ENCODE measurements around the gene TMEM132D. TPM values are rescaled to one million over a fixed set of nuclear protein-coding genes. Genes with fewer than 3 reads are reported as not detected.

The TMEM132D gene
- total RNA-seq, 2 donors from 2014 or later: not detected

DNA sequence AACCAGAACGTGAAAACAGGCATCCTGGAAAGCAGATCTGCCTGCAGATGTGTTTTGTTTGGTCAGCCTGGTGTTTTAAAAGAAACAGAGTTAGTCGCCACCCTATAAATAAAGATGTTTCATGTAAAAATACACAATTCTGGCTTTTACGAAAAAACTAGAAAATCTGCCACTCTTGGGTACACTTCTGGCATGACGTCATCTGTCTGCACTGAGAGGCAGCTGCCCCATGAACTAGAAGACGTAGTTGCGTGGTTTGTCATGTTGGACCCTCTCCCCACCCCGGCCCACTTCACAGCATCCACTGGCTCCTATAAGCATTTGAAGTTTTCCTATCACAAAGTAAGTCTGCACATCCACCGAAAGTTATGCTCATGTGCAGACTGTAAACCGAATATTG lies 658.1 kb downstream of the TMEM132D start:
- no peak for DNase-seq (ENCODE audit: low spot score)
- intact Hi-C loops (cut with DNase I): no loop called here

DNA sequence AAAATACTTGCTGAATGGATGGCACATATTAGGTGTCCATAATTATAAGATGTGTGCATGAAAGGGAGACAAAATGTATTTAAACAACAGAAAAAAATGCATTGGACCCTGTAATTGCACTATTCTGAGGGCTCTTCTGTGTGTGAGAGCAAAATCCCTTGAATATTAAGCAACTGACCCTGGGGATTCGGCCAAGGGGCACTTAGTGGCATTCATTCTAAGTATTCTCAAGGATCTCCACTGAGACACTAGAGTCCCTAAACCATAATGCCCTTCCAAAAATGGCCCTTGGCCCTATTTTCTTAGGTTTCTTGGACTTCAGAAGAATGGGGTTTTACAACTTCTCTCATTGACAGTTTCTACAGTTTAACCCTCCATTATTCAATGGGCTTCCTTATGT lies 662.0 kb downstream of the TMEM132D start:
- DNase-seq (ENCODE audit: low spot score): no peak
- intact Hi-C loops (cut with DNase I): no loop called here

DNA sequence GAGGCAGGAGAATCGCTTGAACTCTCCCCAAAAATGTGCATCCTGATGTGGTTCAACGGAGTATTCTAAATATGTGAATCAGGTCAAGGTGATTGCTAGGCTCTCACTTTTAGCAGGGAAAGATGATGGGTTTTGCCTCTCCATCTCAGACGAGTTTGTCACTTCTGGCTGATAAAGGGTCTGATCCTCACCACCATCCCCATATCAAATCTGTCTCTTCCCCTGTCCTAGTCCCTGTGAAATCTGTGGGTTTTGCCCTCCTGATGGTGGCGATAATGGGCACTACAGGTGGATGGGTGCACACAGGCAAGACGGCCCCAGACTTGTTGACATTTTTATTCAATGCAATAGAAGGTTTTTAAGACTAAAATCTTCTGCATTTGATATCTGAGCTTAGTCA lies 665.9 kb downstream of the TMEM132D start:
- no peak for DNase-seq (ENCODE audit: low spot score)
- intact Hi-C loops (cut with DNase I): no loop called here

DNA sequence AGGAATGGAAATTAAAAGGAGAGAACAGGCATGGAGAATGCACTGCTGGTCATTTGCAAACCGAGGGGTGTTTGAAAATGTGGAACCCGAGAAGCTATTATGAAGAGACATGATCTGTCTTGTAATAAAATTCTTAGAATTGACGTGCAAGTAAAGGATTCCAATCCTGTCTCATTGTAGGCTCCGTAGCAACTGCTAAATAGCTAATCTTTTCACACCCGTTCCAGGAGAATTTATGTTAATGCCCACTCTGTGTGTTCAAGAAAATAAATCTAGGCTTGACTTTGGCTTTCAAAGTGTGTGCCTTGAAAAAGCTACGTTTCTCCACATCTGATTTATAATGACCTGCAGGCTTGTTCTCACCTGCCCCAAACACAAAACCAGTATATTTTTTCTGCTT lies 669.6 kb downstream of the TMEM132D start:
- intact Hi-C loops (cut with DNase I): no loop called here
- no peak for DNase-seq (ENCODE audit: low spot score)

DNA sequence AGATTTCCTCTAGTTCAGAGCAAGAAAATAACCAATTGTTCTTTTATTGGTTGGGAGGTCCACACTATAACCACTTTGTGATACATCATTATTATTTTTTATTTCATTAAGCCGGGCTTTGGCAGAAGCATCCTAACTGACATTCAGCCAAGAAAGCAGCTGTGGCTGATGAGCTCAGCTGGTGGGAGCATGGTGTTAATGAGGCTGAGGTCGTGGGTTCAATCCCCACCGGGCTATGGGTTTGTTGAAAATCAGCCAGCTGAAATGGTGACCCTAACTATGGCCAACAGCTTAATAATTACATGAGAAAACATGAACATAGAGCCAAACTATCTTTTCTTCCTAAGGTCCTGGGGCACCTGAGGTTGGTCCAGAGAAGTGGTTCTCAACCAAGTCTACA lies 672.3 kb downstream of the TMEM132D start:
- intact Hi-C loops (cut with DNase I): no loop called here
- DNase-seq (ENCODE audit: low spot score): no peak

DNA sequence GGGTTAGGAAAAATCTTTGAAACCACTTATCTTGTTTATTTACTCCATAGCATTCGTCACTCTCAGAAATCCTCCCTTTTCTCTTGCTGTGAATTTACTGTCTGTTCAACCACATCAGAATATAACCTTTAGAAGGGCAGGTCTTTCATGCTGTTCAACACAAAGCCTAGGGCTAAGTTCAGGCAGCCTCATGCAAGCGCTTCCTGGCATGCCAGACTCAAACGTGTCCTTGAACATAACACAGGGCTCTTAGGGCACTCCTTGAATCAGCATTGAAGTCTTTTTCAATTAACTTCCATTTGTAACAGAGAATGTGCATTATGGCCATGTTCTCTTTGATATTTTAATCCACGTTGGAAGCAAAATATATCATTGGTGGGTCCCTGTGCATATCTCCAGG lies 672.8 kb downstream of the TMEM132D start:
- DNase-seq (ENCODE audit: low spot score): no peak
- intact Hi-C loops (cut with DNase I): loop anchor here in 1 of 2 donors (1.0 kb wide), 1 partner anchor 47 kb away; no protein-coding TSS in a partner anchor

- intact Hi-C loops (cut with DNase I): no loop called here
- no peak for DNase-seq (ENCODE audit: low spot score)
These were observed 677.0 kb downstream of the TMEM132D start for GRCh38 chr12:129226851-129227250.

GRCh38 chr12:129226005-129226404 lies 677.8 kb downstream of the TMEM132D start:
- DNase-seq (ENCODE audit: low spot score): no peak
- intact Hi-C loops (cut with DNase I): no loop called here

- intact Hi-C loops (cut with DNase I): no loop called here
- DNase-seq (ENCODE audit: low spot score): no peak
These were observed 688.3 kb downstream of the TMEM132D start for GRCh38 chr12:129215556-129215955.

GRCh38 chr12:129213551-129213950 lies 690.3 kb downstream of the TMEM132D start:
- no peak for DNase-seq (ENCODE audit: low spot score)
- intact Hi-C loops (cut with DNase I): no loop called here

DNA sequence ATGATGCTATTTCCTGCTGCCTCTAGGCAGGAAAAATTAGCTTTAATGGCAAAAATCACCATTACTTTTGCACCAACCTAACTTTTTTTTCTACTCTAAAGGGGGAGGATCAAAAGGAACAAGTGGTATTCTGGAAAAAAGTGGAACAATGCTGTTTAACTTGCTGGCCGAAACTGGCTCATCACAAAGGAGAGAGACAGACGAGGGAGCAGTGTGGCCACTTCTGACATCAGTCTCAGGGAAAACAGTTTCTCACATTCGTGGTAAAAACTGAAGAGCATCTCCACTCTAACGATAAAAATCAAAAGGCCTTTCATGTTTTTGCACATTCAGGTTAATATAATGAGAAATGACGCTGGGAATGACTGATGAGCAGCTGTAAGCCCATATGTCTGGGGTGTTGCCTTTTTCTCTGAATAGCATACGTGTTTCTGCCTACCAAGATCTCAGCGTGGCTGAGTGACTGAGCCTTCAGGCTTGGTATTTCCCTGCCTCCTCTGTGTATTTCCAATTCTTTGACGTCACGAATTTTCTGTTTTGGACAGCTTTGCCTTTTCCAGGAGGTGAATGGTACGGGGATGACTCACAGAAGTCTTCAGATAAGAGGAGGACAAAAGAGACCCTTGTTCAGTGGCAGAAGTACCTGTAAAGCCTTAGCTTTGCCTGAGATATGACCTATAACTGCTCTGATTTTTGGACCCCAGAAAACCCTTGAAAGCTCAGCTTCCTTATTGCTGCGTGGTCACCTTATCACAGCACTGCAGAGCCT lies 691.8 kb downstream of the TMEM132D start:
- DNase-seq (ENCODE audit: low spot score): no peak
- intact Hi-C loops (cut with DNase I): no loop called here

DNA sequence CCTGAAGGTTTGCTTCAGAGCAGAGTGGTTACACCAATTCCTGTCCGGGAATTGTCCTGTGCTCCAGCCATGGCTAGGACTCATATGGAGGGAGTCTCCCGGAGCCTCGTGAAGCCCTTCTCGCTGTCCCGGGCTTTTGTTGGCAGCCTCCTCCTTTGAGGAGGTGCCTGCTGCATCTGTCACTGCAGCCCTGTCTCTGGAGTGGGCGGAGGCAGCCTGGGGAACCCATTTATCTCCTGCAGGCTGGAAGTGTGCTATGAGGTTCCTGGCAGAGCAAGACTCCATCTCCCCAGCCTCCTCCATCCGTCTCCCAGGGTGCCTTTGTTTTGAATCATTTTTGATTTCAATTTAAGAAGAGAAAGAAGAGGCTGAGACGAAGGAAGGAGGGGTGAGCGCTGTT lies 695.3 kb downstream of the TMEM132D start:
- intact Hi-C loops (cut with DNase I): no loop called here
- no peak for DNase-seq (ENCODE audit: low spot score)

DNA sequence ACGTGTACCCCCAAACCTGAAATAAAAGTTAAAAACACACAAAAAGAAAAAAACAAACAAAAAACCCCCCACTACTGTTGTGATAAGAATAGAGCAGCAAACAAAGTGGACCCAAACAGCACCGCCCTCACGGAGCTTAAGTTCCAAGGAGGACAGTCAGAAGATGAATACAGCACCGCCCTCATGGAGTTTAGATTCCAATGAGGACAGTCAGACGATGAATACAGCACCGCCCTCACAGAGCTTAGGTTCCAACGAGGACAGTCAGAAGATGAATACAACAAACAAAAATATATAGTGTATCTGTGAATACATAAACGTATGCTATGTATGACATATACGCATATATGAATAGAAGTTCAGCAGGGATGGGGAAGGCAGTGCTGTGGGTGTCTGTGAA lies 696.7 kb downstream of the TMEM132D start:
- intact Hi-C loops (cut with DNase I): no loop called here
- DNase-seq (ENCODE audit: low spot score): no peak

GRCh38 chr12:129203456-129203855 lies 700.4 kb downstream of the TMEM132D start:
- DNase-seq (ENCODE audit: low spot score): no peak
- intact Hi-C loops (cut with DNase I): no loop called here

- intact Hi-C loops (cut with DNase I): no loop called here
- no peak for DNase-seq (ENCODE audit: low spot score)
These were observed 701.6 kb downstream of the TMEM132D start for GRCh38 chr12:129202109-129202814.

DNA sequence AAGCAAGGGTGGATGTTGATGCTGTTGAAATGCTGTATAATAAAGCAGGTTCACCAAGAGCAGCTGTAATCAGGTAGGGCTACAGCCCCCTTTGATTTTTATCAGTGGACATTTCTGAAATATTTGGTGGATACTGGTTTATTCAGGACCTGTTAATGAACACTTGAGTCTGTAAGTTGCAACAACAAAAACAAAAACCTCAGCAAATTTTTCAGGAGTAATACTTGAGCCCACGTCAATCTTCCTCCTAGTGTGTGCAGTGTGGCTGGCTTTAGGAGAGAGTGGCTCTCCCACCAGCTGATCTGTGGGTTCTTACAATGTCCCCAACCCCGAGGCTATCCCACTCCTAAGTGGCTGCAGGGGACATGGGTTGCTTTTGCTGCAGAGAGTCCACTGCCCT lies 702.8 kb downstream of the TMEM132D start:
- intact Hi-C loops (cut with DNase I): no loop called here
- DNase-seq (ENCODE audit: low spot score): no peak

- intact Hi-C loops (cut with DNase I): no loop called here
- no peak for DNase-seq (ENCODE audit: low spot score)
These were observed 703.2 kb downstream of the TMEM132D start for GRCh38 chr12:129200576-129200975.

GRCh38 chr12:129196927-129197326 lies 706.9 kb downstream of the TMEM132D start:
- intact Hi-C loops (cut with DNase I): no loop called here
- DNase-seq (ENCODE audit: low spot score): no peak

GRCh38 chr12:129195081-129195480 lies 708.7 kb downstream of the TMEM132D start:
- intact Hi-C loops (cut with DNase I): no loop called here
- DNase-seq (ENCODE audit: low spot score): no peak

GRCh38 chr12:129193263-129193871 lies 710.5 kb downstream of the TMEM132D start:
- DNase-seq (ENCODE audit: low spot score): no peak
- intact Hi-C loops (cut with DNase I): no loop called here

DNA sequence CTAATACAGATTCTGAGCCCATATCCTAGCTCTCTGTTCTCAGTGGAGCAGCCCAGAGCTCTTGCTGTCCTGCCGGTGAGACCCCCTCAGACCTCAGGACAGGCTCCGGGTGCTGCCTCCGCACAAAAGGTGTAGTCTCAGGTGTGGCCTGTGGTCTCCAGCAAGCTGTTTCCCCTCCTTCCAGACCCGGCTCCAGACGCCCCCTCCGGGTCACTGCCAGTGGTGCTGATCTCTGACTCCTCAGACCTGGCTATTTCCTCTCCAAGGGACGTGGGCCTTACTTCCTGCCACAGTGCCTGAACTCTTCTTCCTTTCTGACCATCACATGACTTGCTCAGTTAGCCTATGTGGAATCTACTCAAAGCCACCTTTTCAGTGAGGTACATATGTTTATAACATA lies 713.0 kb downstream of the TMEM132D start:
- intact Hi-C loops (cut with DNase I): no loop called here
- DNase-seq (ENCODE audit: low spot score): no peak
